Osteocyte (in vitro differentiated cells): Measurements from ENCODE around the gene NRIP3. TPM values are rescaled to one million over a fixed set of nuclear protein-coding genes. Genes with fewer than 3 reads are reported as not detected.
"Not testable (repeated sequence)": the region's sequence is repeated elsewhere in the genome, so short reads cannot be mapped to it uniquely, and the experiment has no call there.

ENCODE experiments used
- DNase-seq: peaks from one replicate; pipeline ENCODE4 v3.0.0; 2021; ENCODE audit warnings: mixed read lengths; ENCODE audit not compliant: unreplicated experiment; ENCODE audit errors: extremely low spot score
- H3K27ac Mint-ChIP-seq: one replicate; pipeline ENCODE4 v1.8.0; 2021; ENCODE audit warnings: mild to moderate bottlenecking, mixed read lengths; ENCODE audit not compliant: unreplicated experiment
- H3K27me3 Mint-ChIP-seq: one replicate; pipeline ENCODE4 v1.8.0; 2021; ENCODE audit warnings: mixed read lengths; ENCODE audit not compliant: unreplicated experiment
- H3K36me3 Mint-ChIP-seq: one replicate; pipeline ENCODE4 v1.8.0; 2021; ENCODE audit warnings: mixed read lengths; ENCODE audit not compliant: unreplicated experiment
- H3K4me1 Mint-ChIP-seq: one replicate; pipeline ENCODE4 v1.8.0; 2021; ENCODE audit warnings: mixed read lengths; ENCODE audit not compliant: unreplicated experiment
- H3K4me3 Mint-ChIP-seq: one replicate; pipeline ENCODE4 v1.8.0; 2021; ENCODE audit warnings: mild to moderate bottlenecking, moderate library complexity, mixed read lengths; ENCODE audit not compliant: unreplicated experiment
- H3K9me3 Mint-ChIP-seq: one replicate; pipeline ENCODE4 v1.8.0; 2021; ENCODE audit warnings: mixed read lengths; ENCODE audit not compliant: unreplicated experiment
- CTCF ChIP-seq: fragments of 200-600 bp; sonication (generic); IDR thresholded peaks from 2 replicates; pipeline ENCODE4 v1.5.0; 2021; ENCODE audit warnings: antibody characterized with exemption, mild to moderate bottlenecking, moderate library complexity
- total RNA-seq: library from RNA; stranded (reverse); gene quantifications from 2 replicates; pipeline ENCODE4 v1.2.1, GENCODE V29; 2021

Gene NRIP3
- total RNA-seq, 1 donor from 2014 or later: 0.97 TPM

- H3K4me1 Mint-ChIP-seq: peaks cover 2% of the 10 kb centered on the region
- no peaks in the 10 kb centered on the region for H3K9me3 Mint-ChIP-seq
- H3K36me3 Mint-ChIP-seq: no peaks in the 10 kb centered on the region
- no peak overlapping the region for H3K27ac Mint-ChIP-seq
- DNase-seq: no peak
- no peak overlapping the region for H3K4me3 Mint-ChIP-seq
- H3K27me3 Mint-ChIP-seq: no peaks in the 10 kb centered on the region
- TF ChIP-seq CTCF: no peak
Measured at GRCh38 chr11:8987446-8987845, 16.4 kb downstream of the NRIP3 start.

- not testable (repeated sequence) for H3K4me3 Mint-ChIP-seq, H3K27me3 Mint-ChIP-seq, H3K9me3 Mint-ChIP-seq, H3K4me1 Mint-ChIP-seq, DNase-seq, H3K27ac Mint-ChIP-seq, H3K36me3 Mint-ChIP-seq
Measured at GRCh38 chr11:8986772-8987171, 17.0 kb downstream of the NRIP3 start.

- no peak overlapping the region for H3K4me3 Mint-ChIP-seq
- H3K4me1 Mint-ChIP-seq: peaks cover 2% of the 10 kb centered on the region
- no peak for TF ChIP-seq CTCF
Measured at GRCh38 chr11:8985462-8985861, 18.3 kb downstream of the NRIP3 start.

GRCh38 chr11:8983552-8983951, 20.2 kb downstream of the NRIP3 start:
- H3K4me1 Mint-ChIP-seq: no peaks in the 10 kb centered on the region
- no peaks in the 10 kb centered on the region for H3K9me3 Mint-ChIP-seq
- no peak overlapping the region for H3K4me3 Mint-ChIP-seq
- DNase-seq: no peak
- no peak for TF ChIP-seq CTCF
- H3K27ac Mint-ChIP-seq: no peak overlapping the region
- no peaks in the 10 kb centered on the region for H3K27me3 Mint-ChIP-seq
- H3K36me3 Mint-ChIP-seq: peaks cover 2% of the 10 kb centered on the region

More at GRCh38 chr11:8985462-8985861, 18.3 kb downstream of the NRIP3 start:
- H3K27me3 Mint-ChIP-seq: no peaks in the 10 kb centered on the region
- H3K36me3 Mint-ChIP-seq: no peaks in the 10 kb centered on the region
- no peaks in the 10 kb centered on the region for H3K9me3 Mint-ChIP-seq
- no peak overlapping the region for H3K27ac Mint-ChIP-seq
- DNase-seq: no peak

- no peaks in the 10 kb centered on the region for H3K27me3 Mint-ChIP-seq
- H3K9me3 Mint-ChIP-seq: no peaks in the 10 kb centered on the region
- peaks cover 2% of the 10 kb centered on the region for H3K36me3 Mint-ChIP-seq
- no peak for DNase-seq
- no peak for TF ChIP-seq CTCF
- no peak overlapping the region for H3K27ac Mint-ChIP-seq
- H3K4me1 Mint-ChIP-seq: no peaks in the 10 kb centered on the region
- H3K4me3 Mint-ChIP-seq: no peak overlapping the region
Measured at GRCh38 chr11:8980485-8980884, 23.3 kb downstream of the NRIP3 start.

GRCh38 chr11:8979365-8979764, 24.4 kb downstream of the NRIP3 start:
- not testable (repeated sequence) for H3K27ac Mint-ChIP-seq, H3K9me3 Mint-ChIP-seq, H3K4me3 Mint-ChIP-seq, H3K4me1 Mint-ChIP-seq, H3K36me3 Mint-ChIP-seq, DNase-seq, H3K27me3 Mint-ChIP-seq
